ENCODE data around the gene UGT1A5.
"Not testable (repeated sequence)": the region's sequence is repeated elsewhere in the genome, so short reads cannot be mapped to it uniquely, and the experiment has no call there.

The UGT1A5 gene

DNA sequence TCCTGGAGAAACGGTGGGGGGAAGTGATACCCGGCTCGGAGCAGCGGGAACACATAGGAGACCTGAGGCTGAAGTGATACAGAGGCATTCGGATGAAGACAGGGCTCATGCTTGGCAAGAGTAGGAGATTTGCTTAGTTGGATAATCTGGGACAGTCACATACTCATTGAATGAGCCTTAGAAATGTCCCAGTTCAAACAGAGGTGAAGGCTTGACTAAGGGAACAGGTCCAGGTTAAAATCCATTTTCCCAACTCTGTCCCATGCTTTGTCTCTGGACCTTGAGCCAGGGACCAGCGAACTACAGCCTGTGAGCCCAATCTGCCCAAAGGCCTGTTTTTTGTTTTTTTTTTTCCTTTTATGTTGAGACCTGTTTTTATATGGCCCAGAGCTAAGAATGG lies 18.7 kb upstream of the UGT1A5 start:
- DNase-seq (ENCODE audit: low read depth, low spot score), result no peak

DNA sequence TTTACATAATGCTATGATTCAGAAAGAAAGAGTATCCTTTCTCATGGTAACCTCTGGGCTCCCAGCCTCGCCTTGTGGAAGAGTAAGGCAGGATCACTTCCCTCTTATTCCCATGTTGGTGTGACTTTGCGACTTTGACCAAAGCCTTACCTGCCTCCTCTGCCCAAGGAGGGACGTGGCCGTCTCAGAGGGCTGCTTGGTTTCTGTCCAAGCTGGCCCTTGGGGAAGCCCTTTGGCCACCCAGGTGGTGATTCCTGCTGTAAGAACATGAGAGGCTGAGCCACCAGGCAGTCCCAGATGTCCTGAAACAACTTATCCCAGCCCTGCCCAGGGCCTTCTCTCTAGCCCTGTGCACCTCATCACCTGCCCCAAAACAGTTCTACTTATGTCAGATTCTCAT lies 14.0 kb upstream of the UGT1A5 start:
- no peak for DNase-seq (ENCODE audit: low read depth, low spot score)

DNA sequence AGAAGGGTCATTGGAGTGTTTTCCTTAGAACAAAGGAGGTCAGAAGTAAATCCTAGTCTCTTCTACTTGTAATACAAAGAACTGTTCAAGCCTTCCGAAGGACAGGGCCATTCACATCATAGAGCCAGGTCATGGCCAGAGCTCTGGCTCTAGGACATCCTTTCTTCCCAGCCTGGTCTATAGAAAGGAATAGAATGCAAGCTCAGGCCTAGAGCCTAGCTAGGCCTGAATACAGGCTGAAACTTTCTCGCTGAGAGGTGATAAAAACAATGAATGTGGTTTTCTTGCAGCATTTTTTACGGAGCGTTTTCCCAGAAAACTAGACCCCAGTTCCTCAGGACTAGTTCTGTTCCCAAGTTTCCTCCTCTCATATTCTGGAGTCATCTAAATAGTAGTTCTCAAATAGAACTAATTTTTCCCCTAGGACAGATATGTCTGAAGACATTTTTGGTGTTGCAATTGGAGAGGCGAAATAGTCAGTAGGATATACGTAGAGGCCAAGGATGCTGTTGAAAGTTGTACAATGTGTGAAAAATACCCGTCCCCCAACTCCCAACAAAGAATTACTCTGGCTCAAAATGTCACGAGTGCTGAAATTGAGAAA lies 13.2 kb upstream of the UGT1A5 start:
- no peak for DNase-seq (ENCODE audit: low read depth, low spot score)

GRCh38 chr2:233700028-233700635 lies 12.6 kb upstream of the UGT1A5 start:
- DNase-seq (ENCODE audit: low read depth, low spot score), result no peak

- not testable (repeated sequence) for DNase-seq (ENCODE audit: low read depth, low spot score)
Measured at GRCh38 chr2:233700842-233701241, 11.9 kb upstream of the UGT1A5 start.

GRCh38 chr2:233702238-233702637 lies 10.5 kb upstream of the UGT1A5 start:
- DNase-seq (ENCODE audit: low read depth, low spot score), result no peak

DNA sequence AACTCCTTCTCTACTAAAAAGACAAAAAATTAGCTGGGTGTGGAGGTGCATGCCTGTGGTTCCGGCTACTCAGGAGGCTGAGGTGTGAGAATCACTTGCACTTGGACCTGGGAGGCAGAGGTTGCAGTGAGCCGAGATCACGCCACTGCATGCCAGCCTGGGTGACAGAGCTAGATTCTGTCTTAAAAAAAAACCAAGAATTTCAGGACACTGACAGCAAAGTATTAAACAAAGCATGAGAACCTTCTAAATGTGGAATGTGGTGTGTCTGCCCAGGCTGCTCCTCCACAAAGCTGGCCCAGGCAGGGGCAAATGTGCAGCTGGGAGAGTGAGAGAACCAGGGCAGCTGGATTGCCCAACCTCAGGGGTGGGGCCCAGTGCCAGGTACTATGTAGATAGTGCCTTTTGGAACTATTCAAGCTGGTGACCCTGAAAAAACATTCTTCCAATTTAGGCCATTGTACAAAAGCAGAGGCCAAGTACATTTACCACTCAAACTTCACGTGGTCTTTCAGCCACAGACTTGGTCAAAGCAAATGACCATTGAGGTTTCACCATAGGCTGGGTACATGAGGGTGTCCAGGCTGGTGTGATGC lies 6.7 kb upstream of the UGT1A5 start:
- no peak for DNase-seq (ENCODE audit: low read depth, low spot score)

- DNase-seq (ENCODE audit: low read depth, low spot score), result no peak
Measured at GRCh38 chr2:233706720-233707119, 6.0 kb upstream of the UGT1A5 start.

DNA sequence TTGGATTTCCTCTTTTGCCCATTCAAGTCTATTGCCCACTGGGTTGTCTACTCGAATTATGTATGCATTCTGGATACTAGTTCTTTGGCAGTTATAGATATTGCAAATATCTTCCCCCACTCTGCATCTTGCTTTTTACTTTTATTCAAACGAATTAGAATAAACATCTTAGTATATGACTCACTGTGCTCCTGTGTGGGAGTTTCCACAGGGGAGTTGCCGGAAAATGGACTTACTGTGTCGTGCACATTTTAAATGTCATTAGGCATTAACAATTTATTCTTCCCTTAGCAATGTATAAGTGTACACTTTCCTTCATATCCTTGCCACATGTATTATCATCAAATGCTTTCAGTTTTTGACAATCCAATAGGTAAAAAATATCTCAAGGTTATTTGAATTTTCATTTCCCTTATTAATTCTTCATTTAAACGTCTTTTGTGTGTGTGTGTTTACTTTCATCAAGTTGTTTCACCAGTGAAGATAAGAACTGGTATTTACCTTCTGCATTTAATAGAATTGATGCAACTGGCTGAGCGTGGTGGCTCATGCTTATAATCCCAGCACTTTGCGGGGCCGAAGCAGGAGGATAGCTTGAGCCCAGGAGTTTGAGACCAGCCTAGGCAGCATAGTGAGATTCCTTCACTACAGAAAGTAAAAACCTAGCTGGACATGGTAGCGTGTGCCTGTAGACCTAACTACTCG lies 4.6 kb upstream of the UGT1A5 start:
- DNase-seq (ENCODE audit: low read depth, low spot score), result no peak

DNA sequence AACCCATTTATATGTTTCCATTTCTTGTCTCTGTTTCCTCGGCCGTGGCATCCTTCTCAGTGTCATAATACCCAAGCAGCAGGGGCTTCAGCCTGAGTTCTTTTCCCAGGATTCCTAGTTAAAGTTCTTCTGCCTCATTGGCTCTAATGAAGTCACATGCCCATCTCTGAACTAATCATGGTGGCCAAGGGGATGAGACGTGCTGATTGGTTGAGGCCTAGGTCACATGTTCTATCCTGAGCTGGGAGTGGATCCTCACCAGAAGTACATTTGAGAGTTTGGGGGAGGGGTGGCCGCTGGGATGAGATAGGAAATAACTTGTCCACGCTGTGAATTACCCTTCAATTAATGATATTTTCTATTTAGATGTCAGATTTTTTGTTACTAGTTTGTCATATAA lies 3.8 kb upstream of the UGT1A5 start:
- no peak for DNase-seq (ENCODE audit: low read depth, low spot score)

GRCh38 chr2:233711312-233712008 lies 1.2 kb upstream of the UGT1A5 start:
- peak; percentile 39 for DNase-seq (ENCODE audit: low read depth, low spot score)

DNA sequence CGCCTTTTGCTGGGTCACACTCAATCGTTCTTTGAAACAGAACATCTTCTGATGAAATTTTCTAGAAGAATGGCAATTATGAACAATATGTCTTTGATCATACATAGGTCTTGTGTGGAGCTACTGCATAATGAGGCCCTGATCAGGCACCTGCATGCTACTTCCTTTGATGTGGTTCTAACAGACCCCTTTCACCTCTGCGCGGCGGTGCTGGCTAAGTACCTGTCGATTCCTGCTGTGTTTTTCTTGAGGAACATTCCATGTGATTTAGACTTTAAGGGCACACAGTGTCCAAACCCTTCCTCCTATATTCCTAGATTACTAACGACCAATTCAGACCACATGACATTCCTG lies 532 bp downstream of the UGT1A5 start:
- DNase-seq (ENCODE audit: low read depth, low spot score), result no peak

DNA sequence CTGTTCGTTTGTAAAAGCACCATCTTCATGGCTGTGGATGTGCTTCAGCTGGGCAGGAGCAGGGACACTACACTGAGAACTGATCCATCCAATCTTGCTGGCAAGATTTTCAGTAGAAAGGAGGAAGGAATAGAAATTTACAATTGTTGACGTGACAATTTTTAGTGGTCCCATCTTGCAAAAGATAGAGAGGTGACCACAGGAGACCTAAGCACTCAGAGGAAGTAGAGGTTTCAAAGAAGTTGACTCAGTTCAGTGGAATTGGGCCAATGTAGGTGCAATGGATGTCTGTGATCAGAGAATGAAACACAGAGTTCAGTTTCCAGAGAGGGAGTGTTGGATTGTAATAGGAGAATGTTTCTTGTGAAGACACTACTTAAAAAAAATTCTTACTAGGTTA lies 1.4 kb downstream of the UGT1A5 start:
- no peak for DNase-seq (ENCODE audit: low read depth, low spot score)

DNA sequence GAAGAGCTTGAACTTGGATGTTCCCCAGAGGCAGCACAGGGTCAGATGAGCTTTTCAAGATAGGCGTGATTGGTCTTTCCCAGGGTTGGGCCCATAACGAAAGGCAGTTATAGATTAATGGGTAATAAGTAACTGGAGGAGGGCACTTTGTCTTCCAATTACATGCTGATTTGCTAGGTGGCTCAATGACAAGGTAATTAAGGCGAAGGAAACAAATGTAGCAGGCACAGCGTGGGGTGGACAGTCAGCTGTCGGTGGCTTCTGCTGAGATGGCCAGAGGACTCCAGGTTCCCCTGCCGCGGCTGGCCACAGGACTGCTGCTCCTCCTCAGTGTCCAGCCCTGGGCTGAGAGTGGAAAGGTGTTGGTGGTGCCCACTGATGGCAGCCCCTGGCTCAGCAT lies 5.8 kb downstream of the UGT1A5 start, which contains the start of gene UGT1A4:
TSS of gene UGT1A4 (plus strand) at position 185 of the 400 bp plus-strand sequence. CDS start at position 270, 85 bp downstream.
- DNase-seq (ENCODE audit: low read depth, low spot score), result no peak

DNA sequence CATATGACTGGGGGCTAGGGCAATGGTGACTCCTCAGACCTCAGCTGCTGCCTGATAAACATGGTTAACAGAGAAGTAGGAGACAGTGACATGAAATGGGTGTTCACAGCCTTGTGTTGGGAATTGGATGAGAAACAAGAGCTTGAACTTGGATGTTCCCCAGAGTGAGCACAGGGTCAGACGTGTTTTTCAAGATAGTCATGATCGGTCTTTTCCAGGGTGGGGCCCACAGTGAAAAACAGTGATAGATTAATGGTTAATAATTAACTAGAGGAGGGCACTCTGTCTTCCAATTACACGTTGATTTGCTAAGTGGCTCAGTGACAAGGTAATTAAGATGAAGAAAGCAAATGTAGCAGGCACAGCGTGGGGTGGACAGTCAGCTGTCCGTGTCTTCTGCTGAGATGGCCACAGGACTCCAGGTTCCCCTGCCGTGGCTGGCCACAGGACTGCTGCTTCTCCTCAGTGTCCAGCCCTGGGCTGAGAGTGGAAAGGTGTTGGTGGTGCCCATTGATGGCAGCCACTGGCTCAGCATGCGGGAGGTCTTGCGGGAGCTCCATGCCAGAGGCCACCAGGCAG lies 16.1 kb downstream of the UGT1A5 start, which contains the start of gene UGT1A3:
TSS of gene UGT1A3 (plus strand) at position 320 of the 579 bp plus-strand sequence. CDS start at position 405, 85 bp downstream.
- no peak for DNase-seq (ENCODE audit: low read depth, low spot score)

DNA sequence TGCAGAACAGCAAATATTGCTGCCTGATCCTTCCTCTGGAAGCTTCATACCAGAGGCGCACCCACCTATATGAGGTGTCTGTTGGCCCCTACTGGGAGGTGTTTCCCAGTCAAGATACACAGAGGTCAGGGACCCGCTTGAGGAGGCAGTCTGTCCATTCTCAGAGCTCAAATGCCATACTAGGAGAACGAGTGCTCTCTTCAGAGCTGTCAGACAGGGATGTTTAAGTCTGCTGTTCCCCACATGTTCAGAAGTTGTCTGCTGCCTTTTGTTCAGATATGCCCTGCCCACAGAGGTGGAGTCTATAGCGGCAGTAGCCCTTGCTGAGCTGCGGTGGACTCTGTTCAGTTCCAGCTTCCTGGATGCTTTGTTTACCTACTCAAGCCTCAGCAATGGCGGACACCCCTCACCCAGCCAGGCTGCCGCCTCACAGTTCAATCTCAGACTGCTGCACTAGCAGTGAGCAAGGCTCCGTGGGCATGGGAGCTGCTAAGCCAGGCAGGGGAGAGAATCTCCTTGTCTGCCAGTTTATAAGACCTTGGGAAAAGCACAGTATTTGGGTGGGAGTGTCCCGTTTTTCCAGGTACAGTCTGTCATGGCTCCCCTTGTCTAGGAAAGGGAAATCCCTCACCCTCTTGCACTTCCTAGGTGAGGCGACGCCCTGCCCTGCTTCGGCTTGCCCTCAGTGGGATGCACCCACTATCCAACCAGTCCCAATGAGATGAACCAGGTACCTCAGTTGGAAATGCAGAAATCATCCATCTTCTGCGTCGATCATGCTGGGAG lies 24.4 kb downstream of the UGT1A5 start:
- DNase-seq (ENCODE audit: low read depth, low spot score), result not testable (repeated sequence)

- DNase-seq (ENCODE audit: low read depth, low spot score), result no peak
Measured at GRCh38 chr2:233740870-233741269, 28.2 kb downstream of the UGT1A5 start.

DNA sequence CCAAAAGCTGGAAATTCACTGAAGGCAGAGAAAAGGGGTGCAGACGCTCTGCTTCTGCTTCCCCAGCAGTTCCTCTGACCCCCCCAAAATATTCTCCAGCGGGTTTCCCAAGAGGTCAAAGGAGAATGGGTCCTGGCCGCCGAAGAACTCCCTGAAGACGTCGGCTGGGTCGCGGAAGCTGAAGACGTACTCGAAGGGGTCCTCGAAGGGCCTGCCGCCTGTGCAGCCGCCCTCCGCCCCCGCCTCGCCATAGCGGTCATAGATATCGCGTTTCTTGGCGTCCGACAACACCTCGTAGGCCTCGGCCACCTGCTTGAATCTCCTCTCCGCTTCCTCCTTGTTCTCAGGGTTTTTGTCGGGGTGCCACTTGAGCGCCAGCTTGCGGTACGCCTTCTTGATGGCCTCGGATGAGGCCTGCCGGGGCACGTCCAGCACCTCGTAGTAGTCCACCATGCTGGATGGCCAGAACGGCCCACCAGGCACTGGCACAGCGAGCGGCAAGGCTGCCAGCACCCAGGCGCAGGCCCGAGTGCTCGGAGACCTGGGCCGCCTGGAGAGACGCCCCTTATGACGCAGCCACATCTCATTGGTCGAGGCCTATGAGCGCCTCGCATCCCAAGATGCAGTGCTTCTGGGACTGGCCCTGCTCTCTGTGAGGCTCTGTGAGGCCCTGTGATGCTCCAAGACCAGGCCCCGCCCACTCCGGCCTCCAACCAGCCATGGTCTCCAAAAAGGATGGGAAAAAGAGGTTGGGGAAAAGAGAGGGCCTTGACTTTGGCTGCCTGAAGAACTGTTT lies 31.0 kb downstream of the UGT1A5 start:
- DNase-seq (ENCODE audit: low read depth, low spot score), result no peak

- no peak for DNase-seq (ENCODE audit: low read depth, low spot score)
Measured at GRCh38 chr2:233745073-233745755, 32.5 kb downstream of the UGT1A5 start.

All from activated CD4-positive, CD25-positive, alpha-beta regulatory T cell treated with anti-CD3 and anti-CD28 coated beads, Interleukin-2, amount 50 U/mL, for 16 hours (primary cell).